Measurements from ENCODE around the gene FDXR.
A peak's percentile ranks its signal among the peaks of the same experiment; 100 is the strongest.

The FDXR gene

GRCh38 chr17:74893936-74894671, 21.3 kb upstream of the FDXR start:
- DNase-seq = no peak

DNA sequence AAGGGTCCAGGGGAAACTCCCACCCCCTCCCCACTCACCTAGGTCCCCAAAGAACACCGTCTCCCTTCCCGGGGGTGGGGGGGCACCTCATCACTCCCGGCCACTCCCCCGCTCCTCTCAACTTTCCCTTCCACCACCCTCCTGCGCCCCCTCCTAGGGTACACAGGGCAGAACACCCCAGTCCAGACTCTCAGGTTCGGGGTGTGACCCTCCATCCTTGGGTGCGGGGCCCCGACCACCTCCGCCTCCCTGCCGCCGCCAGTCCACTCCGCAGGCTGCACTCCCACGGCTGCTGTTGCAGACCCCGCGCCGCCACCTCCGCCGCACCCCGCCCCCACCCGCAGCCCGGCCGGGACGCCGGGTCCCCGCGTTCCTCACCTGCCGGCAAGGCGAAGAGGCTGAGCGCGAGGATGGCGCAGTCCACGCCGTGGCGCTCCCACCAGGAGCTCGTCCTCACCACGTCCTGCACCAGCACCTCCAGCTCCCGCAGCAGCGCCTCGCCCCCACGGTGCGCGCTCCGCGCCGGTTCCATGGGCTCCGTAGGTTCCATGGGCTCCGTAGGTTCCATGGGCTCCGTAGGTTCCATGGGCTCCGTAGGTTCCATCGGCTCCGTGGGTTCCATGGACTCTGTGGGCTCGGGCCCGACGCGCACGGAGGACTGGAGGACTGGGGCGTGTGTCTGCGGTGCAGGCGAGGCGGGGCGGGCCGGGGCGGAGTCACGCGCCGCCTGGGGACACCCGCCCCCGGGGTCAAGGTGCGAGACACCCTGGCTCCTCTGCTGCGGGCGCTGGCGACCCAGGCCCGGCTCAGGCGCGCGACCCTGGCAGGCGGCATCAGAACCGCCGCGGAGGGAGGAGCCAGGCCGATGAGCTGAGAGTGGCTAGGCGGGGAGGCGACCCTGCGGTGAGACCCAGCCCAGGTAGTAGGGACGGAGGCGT, 20.4 kb upstream of the FDXR start, which contains the start of gene FADS6:
Gene FADS6, minus strand, starts transcription at position 660 of the 938 bp plus-strand sequence. Its CDS starts 38 bp downstream, at position 622.
- DNase-seq = no peak

GRCh38 chr17:74892013-74892841, 19.4 kb upstream of the FDXR start:
- no peak for DNase-seq

DNA sequence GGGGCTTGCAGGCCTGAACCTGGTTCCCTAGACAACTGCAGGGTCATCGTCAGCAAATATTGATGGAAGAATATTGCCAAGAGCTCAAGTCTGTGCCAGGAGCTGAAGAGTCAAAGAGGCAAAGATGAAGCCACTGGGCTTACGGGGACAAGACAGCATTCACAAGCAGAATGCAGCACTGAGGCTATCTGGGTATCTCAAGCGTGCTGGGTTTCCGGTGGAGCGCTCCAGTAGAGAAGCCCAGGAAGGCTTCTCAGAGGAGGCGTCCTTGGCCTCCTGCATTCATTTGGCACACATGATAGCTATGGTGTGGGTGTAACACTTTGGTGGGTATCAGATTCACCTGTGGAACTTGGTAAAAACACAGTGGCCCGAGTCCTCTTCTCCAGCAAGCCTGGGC, 17.8 kb upstream of the FDXR start:
- no peak for DNase-seq

DNA sequence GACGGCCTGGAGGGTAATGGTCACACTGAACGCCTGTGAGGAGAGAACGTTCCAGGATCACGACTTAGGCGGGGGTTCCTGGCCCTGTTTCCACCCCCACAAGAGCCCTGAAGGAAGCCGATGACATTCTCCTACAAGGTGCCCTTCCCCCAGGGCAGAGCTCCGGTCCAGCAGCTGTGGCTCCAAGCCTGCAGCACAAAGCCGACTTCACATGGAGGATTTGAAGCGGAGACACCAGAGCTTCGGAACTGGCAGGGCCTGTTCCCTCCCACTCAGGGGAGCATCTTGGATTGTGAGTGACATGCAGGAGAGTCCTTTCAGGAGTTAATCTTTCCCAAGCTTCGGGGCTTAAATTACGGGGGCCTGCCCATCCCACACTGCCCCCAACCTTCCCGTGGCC, 15.7 kb upstream of the FDXR start:
- no peak for DNase-seq

DNA sequence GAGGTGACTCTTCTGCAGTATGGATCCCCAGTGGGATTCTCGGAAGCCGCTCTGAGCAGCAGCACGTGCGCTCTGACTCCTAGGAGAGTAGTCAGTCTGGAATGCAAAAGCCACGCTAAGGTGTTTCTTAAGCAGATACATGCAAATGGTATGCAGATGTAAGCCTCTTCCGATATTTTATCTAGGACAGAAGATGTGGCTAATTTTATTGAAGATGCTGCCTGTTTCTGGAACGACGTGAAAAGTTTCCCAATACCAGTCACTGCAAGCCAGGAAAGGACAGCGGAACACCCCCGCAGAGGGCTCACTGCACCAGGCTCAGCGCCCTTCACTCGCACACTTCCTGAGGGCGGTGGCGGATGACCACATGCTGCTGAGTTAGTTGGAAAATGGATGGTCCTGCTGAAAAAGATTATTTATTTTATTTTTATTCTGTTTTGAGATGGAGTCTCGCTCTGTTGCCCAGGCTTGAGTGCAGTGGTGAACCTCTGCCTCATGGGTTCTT, 10.5 kb upstream of the FDXR start:
- DNase-seq = no peak

- DNase-seq = no peak
Measured at GRCh38 chr17:74882517-74883240, 9.9 kb upstream of the FDXR start.

DNA sequence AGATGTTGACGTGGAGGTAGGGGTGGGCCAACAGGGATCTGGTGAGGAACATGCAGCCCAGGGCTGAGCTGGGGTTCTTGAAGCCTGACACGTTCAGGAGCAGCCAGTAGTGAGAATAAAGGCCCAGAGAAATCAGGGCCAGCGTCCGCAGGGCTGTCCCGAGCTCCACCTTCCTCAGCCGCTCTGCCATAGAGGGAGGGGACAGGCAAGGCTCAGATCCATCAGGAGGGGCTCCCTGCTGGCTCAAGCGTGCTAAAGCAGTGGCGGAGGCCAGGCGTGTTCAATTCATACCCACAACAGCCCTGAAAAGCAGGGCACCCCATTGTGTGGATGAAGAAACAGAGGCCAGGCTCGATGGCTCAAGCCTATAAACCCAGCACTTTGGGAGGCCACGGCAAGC, 8.3 kb upstream of the FDXR start:
- DNase-seq = no peak

GRCh38 chr17:74879308-74879707, 6.5 kb upstream of the FDXR start:
- no peak for DNase-seq

DNA sequence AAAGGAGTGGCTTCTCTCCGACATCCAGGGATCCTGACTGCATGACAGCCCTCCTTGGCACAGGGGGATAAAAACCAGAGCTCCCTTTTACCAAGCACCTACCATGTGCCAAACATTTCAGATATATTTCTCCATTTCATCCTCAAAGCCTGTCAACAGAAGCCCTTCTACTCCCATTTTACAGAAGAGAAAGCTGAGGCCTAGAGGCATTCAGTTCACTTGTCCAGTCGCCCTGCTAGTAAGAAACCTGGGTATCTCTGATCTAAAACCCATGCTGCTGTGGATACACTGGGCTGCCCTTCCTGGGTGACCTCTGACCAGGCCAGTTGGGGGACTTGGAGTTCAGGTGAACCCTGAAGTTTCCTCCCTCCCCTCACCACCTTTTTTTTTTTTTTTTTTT, 5.9 kb upstream of the FDXR start:
- DNase-seq = no peak

GRCh38 chr17:74877592-74878548, 5.1 kb upstream of the FDXR start:
- DNase-seq = peak; percentile 57

DNA sequence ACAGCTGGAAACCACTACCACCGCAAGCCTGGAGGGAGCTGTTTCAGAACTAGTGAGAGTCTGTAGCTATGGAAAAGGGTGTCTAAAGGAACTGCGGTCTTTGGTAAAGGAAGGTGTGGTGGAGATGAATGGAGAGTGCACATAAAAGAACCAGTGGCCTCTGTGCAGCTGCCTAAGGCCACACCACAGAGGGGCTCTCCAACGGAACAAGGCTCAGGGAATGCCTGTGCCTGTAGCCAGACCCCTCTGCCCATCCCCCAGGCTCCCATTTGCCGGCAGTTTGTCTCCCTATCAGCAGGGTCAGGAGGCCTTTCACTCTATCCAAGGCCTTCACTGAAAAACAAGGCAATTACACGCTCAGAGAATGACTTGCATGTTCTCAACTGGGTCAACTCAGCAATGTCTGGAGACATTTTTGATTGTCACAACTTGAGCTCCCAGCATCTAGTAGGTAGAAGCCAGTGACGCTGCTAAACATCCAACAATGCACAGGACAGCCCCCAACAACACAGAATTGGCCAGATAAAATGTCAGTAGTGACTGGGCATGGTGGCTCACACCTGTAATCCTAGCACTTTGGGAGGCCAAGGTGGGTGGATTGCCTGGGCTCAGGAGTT, 3.3 kb upstream of the FDXR start:
- no peak for DNase-seq

DNA sequence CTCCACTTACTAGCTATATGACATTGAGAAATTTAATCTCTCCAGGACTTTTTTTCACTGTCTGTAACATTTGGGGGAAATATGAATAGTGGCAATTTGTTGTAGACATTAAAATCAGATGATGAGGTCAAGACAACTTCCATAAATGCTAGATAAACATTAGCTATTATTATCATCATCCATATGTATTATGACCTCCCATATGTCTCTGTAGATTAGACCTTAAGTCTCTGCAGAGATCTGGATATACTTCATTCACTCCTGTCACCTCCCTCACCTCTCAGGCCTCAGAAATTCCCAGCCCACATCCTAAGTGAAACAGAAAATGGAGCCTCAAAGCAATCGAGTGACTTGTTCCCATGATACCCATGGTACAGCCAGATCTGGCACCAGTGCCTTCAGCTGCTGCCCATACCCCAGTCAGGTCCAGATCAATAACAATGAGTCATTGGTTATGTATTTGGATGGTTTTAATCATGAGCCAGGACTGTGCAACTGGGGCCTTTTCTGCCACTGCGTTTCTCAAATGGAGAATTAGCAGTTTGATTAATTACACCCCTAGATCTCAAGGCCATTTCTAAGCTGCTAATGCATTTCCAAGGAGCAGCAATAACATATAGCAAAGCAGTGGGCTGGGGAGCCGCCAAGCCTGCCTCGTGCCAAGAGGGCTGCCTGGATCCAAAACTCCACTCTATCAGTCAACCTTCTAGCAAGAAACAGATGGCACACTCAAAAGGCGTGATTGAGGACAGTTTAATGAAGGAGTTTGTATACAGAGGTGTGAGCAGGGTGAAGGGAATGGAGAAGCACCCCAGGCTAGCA, 2.6 kb upstream of the FDXR start:
- DNase-seq = no peak

DNA sequence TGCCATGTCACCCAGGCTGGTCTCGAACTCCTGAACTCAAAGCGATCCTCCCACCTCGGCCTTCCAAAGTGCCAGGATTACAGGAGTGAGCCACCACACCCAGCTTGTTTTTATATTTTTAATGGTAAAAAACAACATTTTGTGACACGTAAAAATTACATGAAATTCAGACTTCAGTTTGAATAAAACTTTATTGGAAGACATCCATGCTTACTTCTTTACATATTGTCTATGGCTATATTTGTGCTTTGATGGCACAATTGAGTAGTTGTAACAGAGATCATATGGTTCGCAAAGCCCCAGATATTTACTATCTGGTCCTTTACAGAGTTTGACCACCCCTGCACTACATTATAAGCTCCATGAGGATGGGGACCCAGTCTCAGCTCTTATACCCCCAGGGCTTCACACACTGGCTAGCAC, 1.8 kb upstream of the FDXR start:
- no peak for DNase-seq

- DNase-seq = no peak
Measured at GRCh38 chr17:74873874-74874614, 1.2 kb upstream of the FDXR start.

- DNase-seq = peak; percentile 100
Measured at GRCh38 chr17:74873037-74873873, 461 bp upstream of the FDXR start.

DNA sequence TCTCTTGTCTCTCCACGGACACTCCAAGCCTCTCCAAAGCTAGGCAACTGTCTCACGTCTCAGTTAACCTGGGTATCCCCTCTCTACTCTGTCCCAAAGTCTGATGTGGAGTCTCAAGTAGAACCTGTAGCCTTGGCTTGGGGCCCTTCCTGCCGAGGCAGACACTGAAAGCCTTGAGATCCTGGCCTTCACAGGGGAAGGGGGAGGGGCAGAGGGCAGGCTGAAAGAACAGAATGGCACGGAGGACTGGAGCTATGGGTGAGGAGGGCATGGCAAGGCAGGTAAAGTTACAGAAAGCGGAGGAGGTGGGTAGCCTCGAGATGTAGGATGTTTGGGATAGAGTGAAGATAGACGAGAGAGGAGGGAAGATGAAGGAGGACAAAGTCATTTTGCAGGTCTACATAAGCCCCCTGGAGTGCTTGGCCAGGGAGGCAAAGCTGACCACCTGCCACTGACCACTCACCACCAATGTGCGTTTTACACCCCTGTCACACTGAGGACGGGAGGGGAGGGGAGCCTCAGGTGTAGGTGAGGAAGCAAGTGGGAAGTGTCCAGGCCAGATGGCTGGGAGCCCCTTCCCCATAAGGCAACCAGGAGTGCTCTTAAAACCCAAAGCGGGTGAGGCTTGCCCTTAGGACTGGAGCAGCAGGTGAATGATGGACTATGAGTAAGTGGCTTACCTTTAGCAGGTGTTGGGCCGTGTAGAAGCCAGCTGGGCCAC, 1.3 kb downstream of the FDXR start:
- DNase-seq = no peak

All from NCI-H345 (cell line).